ENCODE data around the gene CMTM8. TPM values are rescaled to one million over a fixed set of nuclear protein-coding genes. Genes with fewer than 3 reads are reported as not detected.

The CMTM8 gene
- total RNA-seq, 1 experiment from 2014 or later: 9.0 TPM

- TF ChIP-seq ZNF425 (CRISPR knock-in tag; conservative IDR thresholded peaks at IDR 0.05): no peak
- no peak for TF ChIP-seq AFF4 (CRISPR knock-in tag; IDR thresholded peaks at IDR 0.05; ENCODE audit: borderline replicate concordance)
- no peak for TF ChIP-seq ZNF416 (CRISPR knock-in tag; IDR thresholded peaks at IDR 0.05)
- no peak for TF ChIP-seq SOX15 (CRISPR knock-in tag; IDR thresholded peaks at IDR 0.05)
- TF ChIP-seq, protein P1, sequence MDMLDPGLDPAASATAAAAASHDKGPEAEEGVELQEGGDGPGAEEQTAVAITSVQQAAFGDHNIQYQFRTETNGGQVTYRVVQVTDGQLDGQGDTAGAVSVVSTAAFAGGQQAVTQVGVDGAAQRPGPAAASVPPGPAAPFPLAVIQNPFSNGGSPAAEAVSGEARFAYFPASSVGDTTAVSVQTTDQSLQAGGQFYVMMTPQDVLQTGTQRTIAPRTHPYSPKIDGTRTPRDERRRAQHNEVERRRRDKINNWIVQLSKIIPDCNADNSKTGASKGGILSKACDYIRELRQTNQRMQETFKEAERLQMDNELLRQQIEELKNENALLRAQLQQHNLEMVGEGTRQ (CRISPR knock-in tag; IDR thresholded peaks at IDR 0.05): no peak
- no peak for TF ChIP-seq SMAD4 (CRISPR knock-in tag; IDR thresholded peaks at IDR 0.05)
- TF ChIP-seq, protein P2, sequence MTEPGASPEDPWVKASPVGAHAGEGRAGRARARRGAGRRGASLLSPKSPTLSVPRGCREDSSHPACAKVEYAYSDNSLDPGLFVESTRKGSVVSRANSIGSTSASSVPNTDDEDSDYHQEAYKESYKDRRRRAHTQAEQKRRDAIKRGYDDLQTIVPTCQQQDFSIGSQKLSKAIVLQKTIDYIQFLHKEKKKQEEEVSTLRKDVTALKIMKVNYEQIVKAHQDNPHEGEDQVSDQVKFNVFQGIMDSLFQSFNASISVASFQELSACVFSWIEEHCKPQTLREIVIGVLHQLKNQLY (CRISPR knock-in tag; IDR thresholded peaks at IDR 0.05): no peak
- TF ChIP-seq ZNF532 (CRISPR knock-in tag; IDR thresholded peaks at IDR 0.05; ENCODE audit: borderline replicate concordance): no peak
These were observed 15.5 kb upstream of the CMTM8 start (continued) for GRCh38 chr3:32222950-32223349.

- POLR2A ChIA-PET: no interaction called here
- Mint-ChIP-seq H3K36me3 (no peaks in the 10 kb centered on the region), H3K9me3 (peaks cover 30% of the 10 kb centered on the region), H3K4me1 (no peaks in the 10 kb centered on the region), H3K4me3 (no peak overlapping the region), H3K27me3 (ENCODE audit: low read depth) (no peaks in the 10 kb centered on the region; the same call in 1 of the 2 replicates), H3K27ac (no peak overlapping the region)
- DNase-seq (ENCODE audit: low spot score) (no peak), ATAC-seq (no peak)
- TF ChIP-seq TP53 (CRISPR knock-in tag; IDR thresholded peaks at IDR 0.05): no peak
- no peak for TF ChIP-seq NFE2L1 (CRISPR knock-in tag; IDR thresholded peaks at IDR 0.05)
- TF ChIP-seq ESRRA (CRISPR knock-in tag; IDR thresholded peaks at IDR 0.05; ENCODE audit: borderline replicate concordance): no peak
- TF ChIP-seq JAZF1 (CRISPR knock-in tag; IDR thresholded peaks at IDR 0.05): no peak
- TF ChIP-seq, protein P3, sequence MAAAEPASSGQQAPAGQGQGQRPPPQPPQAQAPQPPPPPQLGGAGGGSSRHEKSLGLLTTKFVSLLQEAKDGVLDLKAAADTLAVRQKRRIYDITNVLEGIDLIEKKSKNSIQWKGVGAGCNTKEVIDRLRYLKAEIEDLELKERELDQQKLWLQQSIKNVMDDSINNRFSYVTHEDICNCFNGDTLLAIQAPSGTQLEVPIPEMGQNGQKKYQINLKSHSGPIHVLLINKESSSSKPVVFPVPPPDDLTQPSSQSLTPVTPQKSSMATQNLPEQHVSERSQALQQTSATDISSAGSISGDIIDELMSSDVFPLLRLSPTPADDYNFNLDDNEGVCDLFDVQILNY (CRISPR knock-in tag; IDR thresholded peaks at IDR 0.05): no peak
- TF ChIP-seq, protein P4, sequence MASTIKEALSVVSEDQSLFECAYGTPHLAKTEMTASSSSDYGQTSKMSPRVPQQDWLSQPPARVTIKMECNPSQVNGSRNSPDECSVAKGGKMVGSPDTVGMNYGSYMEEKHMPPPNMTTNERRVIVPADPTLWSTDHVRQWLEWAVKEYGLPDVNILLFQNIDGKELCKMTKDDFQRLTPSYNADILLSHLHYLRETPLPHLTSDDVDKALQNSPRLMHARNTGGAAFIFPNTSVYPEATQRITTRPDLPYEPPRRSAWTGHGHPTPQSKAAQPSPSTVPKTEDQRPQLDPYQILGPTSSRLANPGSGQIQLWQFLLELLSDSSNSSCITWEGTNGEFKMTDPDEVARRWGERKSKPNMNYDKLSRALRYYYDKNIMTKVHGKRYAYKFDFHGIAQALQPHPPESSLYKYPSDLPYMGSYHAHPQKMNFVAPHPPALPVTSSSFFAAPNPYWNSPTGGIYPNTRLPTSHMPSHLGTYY (CRISPR knock-in tag; IDR thresholded peaks at IDR 0.05): no peak
- TF ChIP-seq ZNF263 (CRISPR knock-in tag; IDR thresholded peaks at IDR 0.05; ENCODE audit: low read depth): no peak
- no peak for TF ChIP-seq ZNF416 (CRISPR knock-in tag; IDR thresholded peaks at IDR 0.05)
- no peak for TF ChIP-seq TEAD4 (CRISPR knock-in tag; IDR thresholded peaks at IDR 0.05)
- TF ChIP-seq, protein P5, sequence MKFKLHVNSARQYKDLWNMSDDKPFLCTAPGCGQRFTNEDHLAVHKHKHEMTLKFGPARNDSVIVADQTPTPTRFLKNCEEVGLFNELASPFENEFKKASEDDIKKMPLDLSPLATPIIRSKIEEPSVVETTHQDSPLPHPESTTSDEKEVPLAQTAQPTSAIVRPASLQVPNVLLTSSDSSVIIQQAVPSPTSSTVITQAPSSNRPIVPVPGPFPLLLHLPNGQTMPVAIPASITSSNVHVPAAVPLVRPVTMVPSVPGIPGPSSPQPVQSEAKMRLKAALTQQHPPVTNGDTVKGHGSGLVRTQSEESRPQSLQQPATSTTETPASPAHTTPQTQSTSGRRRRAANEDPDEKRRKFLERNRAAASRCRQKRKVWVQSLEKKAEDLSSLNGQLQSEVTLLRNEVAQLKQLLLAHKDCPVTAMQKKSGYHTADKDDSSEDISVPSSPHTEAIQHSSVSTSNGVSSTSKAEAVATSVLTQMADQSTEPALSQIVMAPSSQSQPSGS (CRISPR knock-in tag; IDR thresholded peaks at IDR 0.05; ENCODE audit: borderline replicate concordance, low read depth): no peak
- TF ChIP-seq, protein P2 (CRISPR knock-in tag; IDR thresholded peaks at IDR 0.05): no peak
- CTCF ChIA-PET: no interaction called here
These were observed 14.4 kb upstream of the CMTM8 start for GRCh38 chr3:32224016-32224516.
